Mesendoderm (in vitro differentiated cells): ENCODE data around the gene SLC44A2.

Source experiments
- DNase-seq: peaks from one replicate; pipeline ENCODE4 v3.0.0; 2013
- H2AK5ac ChIP-seq: 2 replicates; pipeline ENCODE4 v1.6.1; 2013; ENCODE audit warnings: low read length, inconsistent platforms
- H2BK120ac ChIP-seq: 2 replicates; pipeline ENCODE4 v1.6.1; 2013; ENCODE audit warnings: low read depth, mild to moderate bottlenecking, low read length, moderate library complexity, mixed read lengths
- H2BK15ac ChIP-seq: replicated peaks from 2 replicates; pipeline ENCODE4 v1.6.1; 2013; ENCODE audit warnings: low read depth, mild to moderate bottlenecking, moderate library complexity
- H2BK5ac ChIP-seq: 2 replicates; pipeline ENCODE4 v1.6.1; 2013; ENCODE audit warnings: low read length, inconsistent platforms
- H3K18ac ChIP-seq: 2 replicates; pipeline ENCODE4 v1.6.1; 2013; ENCODE audit warnings: mild to moderate bottlenecking, low read length, mixed read lengths
- H3K23ac ChIP-seq: one replicate; pipeline ENCODE4 v1.6.1; 2013; ENCODE audit warnings: low read length
- H3K27ac ChIP-seq: 2 replicates; pipeline ENCODE4 v1.5.1; 2013; ENCODE audit warnings: low read depth, mild to moderate bottlenecking, inconsistent platforms, low read length, moderate library complexity
- H3K27me3 ChIP-seq: 2 replicates; pipeline ENCODE4 v1.6.1; 2013; ENCODE audit warnings: low read length, control low read depth, mild to moderate bottlenecking, inconsistent platforms; ENCODE audit not compliant: insufficient read depth, poor library complexity
- H3K36me3 ChIP-seq: 2 replicates; pipeline ENCODE4 v1.6.1; 2013; ENCODE audit warnings: low read length, inconsistent platforms; ENCODE audit not compliant: control insufficient read depth, insufficient read depth
- H3K4ac ChIP-seq: one replicate; pipeline ENCODE4 v1.6.1; 2013; ENCODE audit warnings: low read depth, mild to moderate bottlenecking, low read length, moderate library complexity
- H3K4me1 ChIP-seq: 2 replicates; pipeline ENCODE4 v1.6.1; 2013; ENCODE audit warnings: low read depth, low read length, inconsistent platforms; ENCODE audit not compliant: control insufficient read depth
- H3K4me2 ChIP-seq: 2 replicates; pipeline ENCODE4 v1.6.1; 2013; ENCODE audit warnings: low read length
- H3K4me3 ChIP-seq: 2 replicates; pipeline ENCODE4 v1.5.1; 2013; ENCODE audit warnings: mild to moderate bottlenecking, low read length
- H3K56ac ChIP-seq: one replicate; pipeline ENCODE4 v1.6.1; 2013; ENCODE audit warnings: low read length
- H3K79me1 ChIP-seq: 2 replicates; pipeline ENCODE4 v1.6.1; 2013; ENCODE audit warnings: low read length, inconsistent platforms
- H3K79me2 ChIP-seq: 2 replicates; pipeline ENCODE4 v1.6.1; 2013; ENCODE audit warnings: mild to moderate bottlenecking, low read length; ENCODE audit not compliant: control insufficient read depth, insufficient read depth
- H3K9ac ChIP-seq: 2 replicates; pipeline ENCODE4 v1.6.1; 2013; ENCODE audit warnings: low read length, inconsistent platforms
- H4K5ac ChIP-seq: one replicate; pipeline ENCODE4 v1.6.1; 2013; ENCODE audit warnings: low read length
- H4K8ac ChIP-seq: one replicate; pipeline ENCODE4 v1.6.1; 2013; ENCODE audit warnings: low read depth, mild to moderate bottlenecking, control low read depth, low read length, moderate library complexity
- WGBS: extraction: QIAGEN DNeasy Blood & Tissue Kit; methylation state at CpG from one replicate; pipeline ENCODE4 v1.1.7; 2013; ENCODE audit warnings: low lambda C conversion rate, missing lambda C conversion rate; ENCODE audit not compliant: insufficient coverage; ENCODE audit errors: extremely low coverage; 5-methylcytosine and 5-hydroxymethylcytosine counted together

Gene SLC44A2

DNA sequence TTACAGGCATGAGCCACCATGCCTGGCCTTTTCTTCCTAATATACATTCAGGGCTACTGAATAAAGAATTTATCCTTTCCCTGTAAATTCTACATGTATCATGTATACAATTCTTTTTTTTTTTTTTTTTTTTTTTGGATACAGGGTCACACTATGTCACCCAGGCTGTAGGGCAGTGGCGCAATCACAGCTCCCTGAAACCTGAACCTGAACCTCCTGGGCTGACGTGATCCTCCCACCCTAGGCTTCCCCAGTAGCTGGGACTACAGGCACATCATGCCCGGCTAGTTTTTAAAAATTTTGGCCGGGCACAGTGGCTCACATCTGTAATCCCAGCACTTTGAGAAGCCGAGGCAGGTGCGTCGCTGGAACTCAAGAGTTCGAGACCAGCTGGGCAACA is 6.5 kb upstream of the SLC44A2 start:
- H3K56ac ChIP-seq, result no peak overlapping the region
- no peak overlapping the region for H3K9ac ChIP-seq
- no peak overlapping the region for H2BK5ac ChIP-seq
- no peak overlapping the region for H2BK120ac ChIP-seq
- H4K5ac ChIP-seq, result no peak overlapping the region
- no peaks in the 10 kb centered on the region for H3K27me3 ChIP-seq
- no peak for DNase-seq
- no peak overlapping the region for H3K27ac ChIP-seq
- no peak overlapping the region for H4K8ac ChIP-seq
- no peak overlapping the region for H2BK15ac ChIP-seq
- H3K23ac ChIP-seq, result no peak overlapping the region
- H3K79me1 ChIP-seq, result peaks cover 2% of the 10 kb centered on the region
- H3K4me3 ChIP-seq, result no peak overlapping the region
- H3K36me3 ChIP-seq, result no peaks in the 10 kb centered on the region
- peaks cover 2% of the 10 kb centered on the region for H3K4me1 ChIP-seq
- WGBS, result no CpG with 5 or more reads among the region's 8 CpGs
- no peak overlapping the region for H3K4me2 ChIP-seq
- H3K4ac ChIP-seq, result no peak overlapping the region
- no peak overlapping the region for H3K18ac ChIP-seq
- H3K79me2 ChIP-seq, result peaks cover 2% of the 10 kb centered on the region
- H2AK5ac ChIP-seq, result no peak overlapping the region

DNA sequence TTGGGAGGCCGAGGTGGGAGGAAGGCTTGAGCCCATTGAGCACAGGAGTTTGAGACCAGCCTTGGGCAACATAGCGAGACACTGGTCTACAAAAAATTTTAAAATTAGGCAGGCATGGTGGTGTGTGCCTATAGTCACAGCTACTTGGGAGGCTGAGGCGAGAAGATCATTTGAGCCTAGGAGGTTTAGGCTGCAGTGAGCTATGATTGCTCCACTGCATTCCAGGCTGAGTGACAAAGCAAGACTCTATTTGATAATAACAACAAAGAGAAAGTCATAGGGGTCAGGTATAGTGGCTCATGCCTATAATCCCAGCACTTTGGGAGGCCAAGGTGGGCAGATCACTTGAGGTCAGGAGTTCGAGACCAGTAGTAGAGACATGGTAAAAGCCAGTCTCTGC is 4.6 kb upstream of the SLC44A2 start:
- Histone ChIP-seq H3K27me3 (no peaks in the 10 kb centered on the region), H3K18ac (no peak overlapping the region)
- no CpG with 5 or more reads among the region's 4 CpGs for WGBS

DNA sequence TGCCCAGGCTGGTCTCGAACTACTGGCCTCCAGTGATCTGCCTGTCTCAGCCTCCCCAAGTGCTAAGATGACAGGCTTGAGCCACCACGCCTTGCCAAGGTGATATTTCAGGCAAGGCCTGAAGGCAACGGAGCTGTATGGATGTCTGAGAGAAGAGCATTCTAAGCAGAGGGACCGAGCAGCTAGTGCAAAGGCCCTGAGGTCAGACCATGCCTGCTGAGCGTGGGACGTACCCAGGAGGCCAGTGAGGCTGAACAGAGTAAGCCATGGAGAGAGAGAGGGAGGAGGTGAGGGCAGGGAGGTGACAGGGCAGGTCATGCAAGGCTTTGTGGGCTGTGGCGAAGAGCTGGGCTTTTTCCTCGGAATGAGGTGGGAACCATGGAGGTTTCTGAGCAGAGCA is 3.4 kb upstream of the SLC44A2 start:
- Histone ChIP-seq H3K9ac (no peak overlapping the region), H4K5ac (no peak overlapping the region), H3K36me3 (no peaks in the 10 kb centered on the region), H3K23ac (no peak overlapping the region), H3K79me2 (peaks cover 4% of the 10 kb centered on the region), H2BK15ac (no peak overlapping the region), H3K18ac (no peak overlapping the region), H2AK5ac (no peak overlapping the region), H3K4me3 (no peak overlapping the region), H3K4me2 (no peak overlapping the region), H3K79me1 (peaks cover 2% of the 10 kb centered on the region), H3K27ac (no peak overlapping the region), H3K4ac (no peak overlapping the region), H2BK120ac (no peak overlapping the region), H3K27me3 (no peaks in the 10 kb centered on the region), H3K4me1 (peaks cover 2% of the 10 kb centered on the region), H3K56ac (no peak overlapping the region), H2BK5ac (no peak overlapping the region), H4K8ac (no peak overlapping the region)
- no peak for DNase-seq
- no CpG with 5 or more reads among the region's 8 CpGs for WGBS

More for the DNA sequence above, 4.6 kb upstream of the SLC44A2 start:
- Histone ChIP-seq H3K56ac (no peak overlapping the region), H3K9ac (no peak overlapping the region), H3K4me2 (no peak overlapping the region), H3K23ac (no peak overlapping the region), H3K79me2 (peaks cover 2% of the 10 kb centered on the region), H3K4me3 (no peak overlapping the region), H3K79me1 (peaks cover 2% of the 10 kb centered on the region), H2AK5ac (no peak overlapping the region), H4K8ac (no peak overlapping the region), H3K4me1 (peaks cover 2% of the 10 kb centered on the region), H4K5ac (no peak overlapping the region), H2BK120ac (no peak overlapping the region), H3K27ac (no peak overlapping the region), H2BK15ac (no peak overlapping the region), H3K36me3 (no peaks in the 10 kb centered on the region), H3K4ac (no peak overlapping the region), H2BK5ac (no peak overlapping the region)
- no peak for DNase-seq

DNA sequence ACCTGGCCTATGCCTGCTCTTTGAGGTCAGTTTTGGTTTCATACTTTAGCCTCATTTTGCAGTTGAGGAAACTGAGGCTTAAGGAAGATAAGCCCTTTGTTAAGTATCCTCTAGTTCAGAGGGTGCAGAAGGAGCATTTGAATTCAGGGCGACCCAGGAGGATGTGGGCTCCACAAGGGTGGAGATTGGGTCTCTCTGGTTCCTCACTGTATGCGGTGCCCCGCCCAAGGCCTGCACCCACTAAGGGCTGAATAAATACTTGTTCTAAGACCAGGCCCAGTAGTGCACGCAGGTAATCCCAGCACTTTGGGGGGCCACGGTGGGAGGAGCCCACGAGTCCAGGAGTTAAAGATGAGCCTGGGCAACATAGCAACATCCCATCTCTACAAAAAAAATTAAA is 768 bp upstream of the SLC44A2 start:
- Histone ChIP-seq H3K79me1 (peaks cover 4% of the 10 kb centered on the region), H3K4ac (no peak overlapping the region), H3K56ac (no peak overlapping the region), H2BK15ac (no peak overlapping the region), H3K23ac (no peak overlapping the region), H3K9ac (no peak overlapping the region), H3K79me2 (peaks cover 4% of the 10 kb centered on the region), H4K5ac (no peak overlapping the region), H3K27ac (peak overlapping the region; percentile 9), H3K4me3 (no peak overlapping the region), H3K4me1 (no peaks in the 10 kb centered on the region), H4K8ac (no peak overlapping the region), H3K18ac (no peak overlapping the region), H3K4me2 (no peak overlapping the region), H2BK5ac (no peak overlapping the region), H2BK120ac (no peak overlapping the region), H2AK5ac (no peak overlapping the region), H3K27me3 (no peaks in the 10 kb centered on the region), H3K36me3 (peaks cover 3% of the 10 kb centered on the region)
- DNase-seq, result no peak
- WGBS, result no CpG with 5 or more reads among the region's 6 CpGs

DNA sequence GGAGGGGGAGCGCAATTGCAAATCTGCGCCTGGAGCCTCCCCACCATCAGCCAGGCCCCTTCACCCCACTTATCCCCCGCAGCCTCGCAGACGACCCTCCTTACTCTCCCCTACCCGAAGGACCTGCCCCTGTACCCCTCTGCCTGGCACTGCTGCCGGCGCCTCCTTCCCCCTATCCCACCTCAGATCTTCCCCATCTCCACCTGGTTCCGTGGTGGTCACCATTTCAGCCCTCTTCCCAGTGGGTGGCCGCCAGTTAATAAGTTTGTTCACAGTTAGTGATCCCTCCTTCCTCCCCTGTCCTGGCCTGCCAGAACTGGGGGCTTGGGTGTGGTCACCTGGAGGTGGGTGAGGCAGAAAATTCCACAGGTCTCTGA is 397 bp downstream of the SLC44A2 start:
- peak overlapping the region; percentile 35 for H2BK5ac ChIP-seq
- no peaks in the 10 kb centered on the region for H3K27me3 ChIP-seq
- WGBS, result no CpG with 5 or more reads among the region's 10 CpGs
- no peak overlapping the region for H4K8ac ChIP-seq
- no peak overlapping the region for H4K5ac ChIP-seq
- peak overlapping the region; percentile 91 for H3K56ac ChIP-seq
- H3K79me2 ChIP-seq, result peaks cover 4% of the 10 kb centered on the region
- H3K27ac ChIP-seq, result peak overlapping the region; percentile 66
- no peaks in the 10 kb centered on the region for H3K4me1 ChIP-seq
- H3K4ac ChIP-seq, result peak overlapping the region; percentile 11
- H3K4me2 ChIP-seq, result peak overlapping the region; percentile 83
- peak; percentile 28 for DNase-seq
- H3K79me1 ChIP-seq, result peaks cover 4% of the 10 kb centered on the region
- no peak overlapping the region for H2AK5ac ChIP-seq
- H2BK120ac ChIP-seq, result peak overlapping the region; percentile 17
- peak overlapping the region; percentile 47 for H3K4me3 ChIP-seq
- H2BK15ac ChIP-seq, result no peak overlapping the region
- peak overlapping the region; percentile 80 for H3K23ac ChIP-seq
- peak overlapping the region; percentile 85 for H3K9ac ChIP-seq
- peaks cover 3% of the 10 kb centered on the region for H3K36me3 ChIP-seq
- peak overlapping the region; percentile 72 for H3K18ac ChIP-seq

DNA sequence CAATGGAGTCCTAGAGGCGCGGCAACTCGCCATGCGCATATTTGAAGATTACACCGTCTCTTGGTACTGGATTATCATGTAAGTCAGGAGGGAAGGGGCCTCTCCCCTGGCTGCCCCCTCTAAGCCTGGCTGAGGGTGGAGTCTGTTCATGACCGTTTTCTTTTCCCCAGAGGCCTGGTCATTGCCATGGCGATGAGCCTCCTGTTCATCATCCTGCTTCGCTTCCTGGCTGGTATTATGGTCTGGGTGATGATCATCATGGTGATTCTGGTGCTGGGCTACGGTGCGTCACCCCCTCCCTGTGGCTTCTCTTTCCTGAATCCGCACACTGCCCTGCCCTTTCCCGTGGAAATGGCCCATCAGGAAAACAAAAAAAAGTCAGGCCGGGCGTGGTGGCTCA is 6.5 kb downstream of the SLC44A2 start:
- no peak overlapping the region for H2BK120ac ChIP-seq
- no peak overlapping the region for H3K18ac ChIP-seq
- H3K79me2 ChIP-seq, result no peaks in the 10 kb centered on the region
- H3K9ac ChIP-seq, result no peak overlapping the region
- H3K36me3 ChIP-seq, result peaks cover 23% of the 10 kb centered on the region
- no peak overlapping the region for H3K4ac ChIP-seq
- H3K4me1 ChIP-seq, result no peaks in the 10 kb centered on the region
- H3K4me2 ChIP-seq, result no peak overlapping the region
- no peak overlapping the region for H3K27ac ChIP-seq
- no CpG with 5 or more reads among the region's 14 CpGs for WGBS
- peaks cover 2% of the 10 kb centered on the region for H3K79me1 ChIP-seq
- H4K8ac ChIP-seq, result no peak overlapping the region
- no peak overlapping the region for H4K5ac ChIP-seq
- no peaks in the 10 kb centered on the region for H3K27me3 ChIP-seq
- H3K4me3 ChIP-seq, result no peak overlapping the region
- DNase-seq, result no peak
- no peak overlapping the region for H2BK5ac ChIP-seq
- H2AK5ac ChIP-seq, result no peak overlapping the region
- H3K23ac ChIP-seq, result no peak overlapping the region
- no peak overlapping the region for H2BK15ac ChIP-seq
- H3K56ac ChIP-seq, result no peak overlapping the region
